Right lobe of liver (tissue), 4 donors: ENCODE measurements around the gene CAPNS2.

ENCODE experiments used
- POLR2A ChIP-seq: fragments of 450-650 bp; IDR thresholded peaks from one replicate; pipeline ENCODE4 v1.6.1; 2017; ENCODE audit warnings: antibody characterized with exemption, mild to moderate bottlenecking
- TF ChIP-seq, protein P1 (sequence below), 4 donors: fragments of 200-600 bp in 3 of 4; fragments of 450-650 bp in 1 of 4; IDR thresholded peaks; one replicate each; pipeline versions ENCODE4 v1.5.1 to v1.8.0; 2016 to 2022; ENCODE audit warnings: antibody characterized with exemption in 4 of 4, mild to moderate bottlenecking in 2 of 4
- donor health status: DM: no; HTN: no; CAD: no.
- donor health status: DM: no; HTN: no; CAD: no.
- donor health status: DM: no; HTN: yes; CAD: no.

DNA sequence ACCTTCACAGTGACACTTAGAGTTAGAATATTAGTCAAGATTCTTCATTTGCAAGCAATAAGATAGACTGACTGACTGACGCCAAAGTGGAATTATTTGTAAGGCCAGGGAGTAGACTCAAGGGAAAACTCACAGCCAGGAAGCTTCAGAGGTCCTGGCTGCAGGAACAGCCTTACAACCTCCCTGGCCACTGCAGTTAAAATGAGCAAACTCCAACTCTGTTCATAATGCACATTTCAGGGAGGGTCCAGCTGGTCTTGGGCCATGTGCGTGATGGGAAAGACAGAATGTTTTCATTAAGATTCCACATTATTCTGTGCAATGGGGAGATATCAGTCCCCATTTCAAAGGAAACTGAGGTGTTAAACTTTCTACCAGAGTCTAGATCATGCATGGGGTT is 9.9 kb downstream of the CAPNS2 start:
- TF ChIP-seq, protein P1, sequence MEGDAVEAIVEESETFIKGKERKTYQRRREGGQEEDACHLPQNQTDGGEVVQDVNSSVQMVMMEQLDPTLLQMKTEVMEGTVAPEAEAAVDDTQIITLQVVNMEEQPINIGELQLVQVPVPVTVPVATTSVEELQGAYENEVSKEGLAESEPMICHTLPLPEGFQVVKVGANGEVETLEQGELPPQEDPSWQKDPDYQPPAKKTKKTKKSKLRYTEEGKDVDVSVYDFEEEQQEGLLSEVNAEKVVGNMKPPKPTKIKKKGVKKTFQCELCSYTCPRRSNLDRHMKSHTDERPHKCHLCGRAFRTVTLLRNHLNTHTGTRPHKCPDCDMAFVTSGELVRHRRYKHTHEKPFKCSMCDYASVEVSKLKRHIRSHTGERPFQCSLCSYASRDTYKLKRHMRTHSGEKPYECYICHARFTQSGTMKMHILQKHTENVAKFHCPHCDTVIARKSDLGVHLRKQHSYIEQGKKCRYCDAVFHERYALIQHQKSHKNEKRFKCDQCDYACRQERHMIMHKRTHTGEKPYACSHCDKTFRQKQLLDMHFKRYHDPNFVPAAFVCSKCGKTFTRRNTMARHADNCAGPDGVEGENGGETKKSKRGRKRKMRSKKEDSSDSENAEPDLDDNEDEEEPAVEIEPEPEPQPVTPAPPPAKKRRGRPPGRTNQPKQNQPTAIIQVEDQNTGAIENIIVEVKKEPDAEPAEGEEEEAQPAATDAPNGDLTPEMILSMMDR (IDR thresholded peaks at IDR 0.05) = no peak
- TF ChIP-seq POLR2A = no peak
